ENCODE measurements around the gene CCR4. TPM values are rescaled to one million over a fixed set of nuclear protein-coding genes. Genes with fewer than 3 reads are reported as not detected.

The CCR4 gene
- total RNA-seq, 1 experiment from 2014 or later: not detected

DNA sequence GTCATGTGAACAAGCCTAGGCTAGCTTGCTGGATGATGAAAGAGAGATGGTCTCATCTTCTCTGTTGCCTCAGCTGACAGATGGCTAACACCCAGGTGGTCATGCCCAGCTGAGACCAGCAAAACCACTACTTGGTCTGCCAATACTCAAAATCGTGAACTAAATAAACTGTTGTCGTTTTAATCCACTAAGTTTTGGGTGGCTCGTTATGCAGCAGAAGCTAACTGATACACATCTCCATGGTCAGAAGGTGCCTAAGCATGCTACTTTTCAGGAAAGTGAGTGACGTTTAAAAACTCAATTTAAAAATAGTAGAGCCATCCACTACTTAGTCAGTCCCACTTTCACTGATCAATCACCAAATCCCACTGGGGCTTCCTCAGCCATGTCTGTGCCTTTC lies 52.8 kb downstream of the CCR4 start:
- DNase-seq: no peak
- Mint-ChIP-seq H3K4me1 (ENCODE audit: low read depth, unreplicated experiment) (peaks cover 7% of the 10 kb centered on the region), H3K36me3 (ENCODE audit: insufficient read depth, unreplicated experiment) (peaks cover 33% of the 10 kb centered on the region), H3K9me3 (ENCODE audit: unreplicated experiment) (peaks cover 6% of the 10 kb centered on the region), H3K27me3 (ENCODE audit: insufficient read depth, unreplicated experiment) (no peaks in the 10 kb centered on the region), H3K4me3 (ENCODE audit: unreplicated experiment) (no peak overlapping the region), H3K27ac (ENCODE audit: unreplicated experiment) (no peak overlapping the region)
- Histone ChIP-seq H3K9me3 (no peaks in the 10 kb centered on the region), H3K4me1 (no peaks in the 10 kb centered on the region), H3K4me3 (ENCODE audit: low read depth, low read length) (no peak overlapping the region), H3K36me3 (ENCODE audit: control insufficient read depth, insufficient read depth, low read length) (peaks cover 2% of the 10 kb centered on the region; the same call in 1 of the 2 replicates), H3K27me3 (replicated peaks; ENCODE audit: control insufficient read depth, insufficient read depth, low read length) (no peaks in the 10 kb centered on the region)
- intact Hi-C loops (cut with micrococcal nuclease; ENCODE audit: unreplicated experiment): no loop called here
- ChIA-PET POLR2A (no interaction called here), CTCF (no interaction called here)
- TF ChIP-seq, protein P1, sequence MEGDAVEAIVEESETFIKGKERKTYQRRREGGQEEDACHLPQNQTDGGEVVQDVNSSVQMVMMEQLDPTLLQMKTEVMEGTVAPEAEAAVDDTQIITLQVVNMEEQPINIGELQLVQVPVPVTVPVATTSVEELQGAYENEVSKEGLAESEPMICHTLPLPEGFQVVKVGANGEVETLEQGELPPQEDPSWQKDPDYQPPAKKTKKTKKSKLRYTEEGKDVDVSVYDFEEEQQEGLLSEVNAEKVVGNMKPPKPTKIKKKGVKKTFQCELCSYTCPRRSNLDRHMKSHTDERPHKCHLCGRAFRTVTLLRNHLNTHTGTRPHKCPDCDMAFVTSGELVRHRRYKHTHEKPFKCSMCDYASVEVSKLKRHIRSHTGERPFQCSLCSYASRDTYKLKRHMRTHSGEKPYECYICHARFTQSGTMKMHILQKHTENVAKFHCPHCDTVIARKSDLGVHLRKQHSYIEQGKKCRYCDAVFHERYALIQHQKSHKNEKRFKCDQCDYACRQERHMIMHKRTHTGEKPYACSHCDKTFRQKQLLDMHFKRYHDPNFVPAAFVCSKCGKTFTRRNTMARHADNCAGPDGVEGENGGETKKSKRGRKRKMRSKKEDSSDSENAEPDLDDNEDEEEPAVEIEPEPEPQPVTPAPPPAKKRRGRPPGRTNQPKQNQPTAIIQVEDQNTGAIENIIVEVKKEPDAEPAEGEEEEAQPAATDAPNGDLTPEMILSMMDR (IDR thresholded peaks at IDR 0.05; ENCODE audit: insufficient read depth in 1 of 2, low read depth in 1 of 2, low read length in 1 of 2, severe bottlenecking in 1 of 2, unreplicated experiment in 1 of 2): no peak
- BruUV-seq (replicated peaks): no TSS peak

DNA sequence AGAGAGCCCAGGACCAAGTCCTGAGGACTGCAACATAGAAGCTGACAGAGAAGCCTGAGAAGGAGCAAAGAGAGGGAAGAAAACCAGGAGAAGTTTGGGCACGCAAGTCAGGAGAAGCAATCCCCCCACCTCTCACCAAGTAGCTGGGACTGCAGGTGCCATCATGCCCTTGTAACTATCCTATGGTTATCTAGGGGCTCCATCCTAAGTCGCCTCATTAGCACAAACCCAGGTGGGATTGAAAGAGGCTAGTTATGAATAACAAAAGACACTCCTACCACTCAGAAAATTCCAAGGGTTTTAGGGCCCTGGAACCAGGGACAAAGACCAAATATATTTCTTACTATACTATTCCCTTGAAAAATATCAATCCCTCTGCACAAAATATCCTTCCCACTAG lies 53.5 kb downstream of the CCR4 start:
- intact Hi-C loops (cut with micrococcal nuclease; ENCODE audit: unreplicated experiment): no loop called here
- no peak overlapping the region for H3K4me3 Mint-ChIP-seq (ENCODE audit: unreplicated experiment)

More for the DNA sequence above, 53.5 kb downstream of the CCR4 start:
- TF ChIP-seq, protein P1 (IDR thresholded peaks at IDR 0.05; ENCODE audit: insufficient read depth in 1 of 2, low read depth in 1 of 2, low read length in 1 of 2, severe bottlenecking in 1 of 2, unreplicated experiment in 1 of 2): no peak
- Mint-ChIP-seq H3K4me1 (ENCODE audit: low read depth, unreplicated experiment) (peaks cover 7% of the 10 kb centered on the region), H3K27ac (ENCODE audit: unreplicated experiment) (no peak overlapping the region), H3K9me3 (ENCODE audit: unreplicated experiment) (peaks cover 6% of the 10 kb centered on the region), H3K27me3 (ENCODE audit: insufficient read depth, unreplicated experiment) (no peaks in the 10 kb centered on the region), H3K36me3 (ENCODE audit: insufficient read depth, unreplicated experiment) (peaks cover 34% of the 10 kb centered on the region)
- no peaks in the 10 kb centered on the region for H3K4me1 ChIP-seq
- peaks cover 2% of the 10 kb centered on the region; the same call in 1 of the 2 replicates for H3K36me3 ChIP-seq (ENCODE audit: control insufficient read depth, insufficient read depth, low read length)
- ChIA-PET CTCF (no interaction called here), POLR2A (no interaction called here)
- no TSS peak for BruUV-seq (replicated peaks)
- H3K27me3 ChIP-seq (replicated peaks; ENCODE audit: control insufficient read depth, insufficient read depth, low read length): no peaks in the 10 kb centered on the region
- no peaks in the 10 kb centered on the region for H3K9me3 ChIP-seq
- H3K4me3 ChIP-seq (ENCODE audit: low read depth, low read length): no peak overlapping the region
- DNase-seq: no peak

Other genes starting within 250 kb of the CCR4 start
- gene TRIM71, start 133.6 kb upstream of the CCR4 start, total RNA-seq (2022): 67.5 and 68.4 TPM in 2 replicates
- gene GLB1, start 145.5 kb downstream of the CCR4 start, total RNA-seq (2022): 307 and 324 TPM in 2 replicates
- gene TMPPE, start 145.5 kb downstream of the CCR4 start, total RNA-seq (2022): 20.0 and 22.5 TPM in 2 replicates
- gene CRTAP, start 162.4 kb downstream of the CCR4 start, total RNA-seq (2022): 144 and 151 TPM in 2 replicates